ENCODE results near the gene MACROD2.

- TF ChIP-seq CTCF (IDR thresholded peaks at IDR 0.05): no peak
- no peak for TF ChIP-seq POLR2AphosphoS5 (IDR thresholded peaks at IDR 0.05)
- no peak for TF ChIP-seq POLR2A (IDR thresholded peaks at IDR 0.05)
Observed at GRCh38 chr20:15887387-15887786, 1892.1 kb downstream of the MACROD2 start.
